ENCODE data around the gene KCNH1.

Gene KCNH1

DNA sequence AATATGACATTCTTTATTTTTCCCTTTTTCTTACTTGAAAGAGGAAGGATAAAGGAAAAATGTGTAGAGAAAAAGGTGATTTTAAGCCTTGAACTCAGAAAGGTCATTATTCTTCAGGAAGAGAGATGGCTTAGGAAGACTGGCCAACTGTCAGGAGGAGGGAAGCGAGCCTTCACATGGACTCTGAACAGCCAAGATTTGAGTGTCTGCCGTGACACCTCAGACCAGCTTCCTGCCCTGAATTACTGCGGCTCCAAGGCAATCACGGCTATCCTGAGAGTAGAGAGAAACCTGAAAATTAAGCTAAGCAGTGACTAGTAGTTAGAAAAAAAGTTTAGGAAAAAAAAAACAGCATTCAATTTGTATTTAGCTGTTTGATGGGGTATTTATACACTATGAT, 314.7 kb downstream of the KCNH1 start:
- H3K27me3 ChIP-seq (ENCODE audit: control insufficient read depth in 1 of 2, insufficient read depth in 2 of 2, low read length in 2 of 2): no peaks in the 10 kb centered on the region
- H3K9me3 ChIP-seq (ENCODE audit: low read length): no peaks in the 10 kb centered on the region
- H3K36me3 ChIP-seq (ENCODE audit: insufficient read depth, low read length): no peaks in the 10 kb centered on the region
- H3K4me3 ChIP-seq (ENCODE audit: low read depth in 1 of 2, low read length in 2 of 2): no peak overlapping the region
- no peak overlapping the region for H3K9ac ChIP-seq (ENCODE audit: low read length)
- H3K27ac ChIP-seq (ENCODE audit: low read depth, low read length): no peak overlapping the region
- H3K4me1 ChIP-seq (ENCODE audit: insufficient read depth, low read length): no peaks in the 10 kb centered on the region

DNA sequence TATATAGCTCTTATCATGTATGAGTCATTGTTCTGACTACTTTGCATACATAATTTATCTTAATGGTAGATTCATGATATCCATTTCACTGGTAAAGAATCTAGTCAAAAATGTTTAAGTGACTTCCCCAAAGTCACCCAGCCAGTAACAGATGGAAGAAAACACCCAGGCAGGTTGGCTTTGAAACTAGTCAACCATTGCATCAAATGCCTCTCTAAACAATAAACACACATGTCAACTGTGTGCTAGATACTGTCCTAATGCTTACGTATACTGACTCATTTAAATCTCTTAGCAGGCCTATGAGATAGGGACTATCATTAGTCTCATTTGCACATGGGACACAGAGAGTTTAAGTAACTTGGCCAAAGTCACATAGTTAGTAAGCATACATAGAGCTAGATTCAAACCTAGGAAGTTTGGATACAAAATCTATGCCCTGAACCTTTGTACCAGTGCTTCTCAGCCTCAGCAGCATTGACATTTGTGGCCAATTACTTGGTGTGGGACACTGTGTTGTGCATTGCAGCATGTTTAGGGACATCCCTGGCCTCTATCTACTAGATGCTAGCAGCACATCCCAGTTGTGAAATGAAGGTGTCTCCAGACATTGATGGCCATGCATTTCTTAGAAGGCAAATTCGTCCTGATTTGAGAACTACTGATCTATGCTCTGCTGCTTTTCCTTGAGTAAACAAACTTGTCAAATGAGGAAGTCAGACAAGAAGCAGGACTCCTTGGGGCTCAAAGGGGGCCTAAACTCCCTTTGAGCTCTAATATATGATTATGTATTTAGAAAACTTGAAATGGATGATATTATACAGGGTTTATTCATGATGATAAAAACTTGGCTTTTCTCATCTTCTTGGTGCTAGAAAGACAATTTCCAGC, 316.3 kb downstream of the KCNH1 start:
- Histone ChIP-seq H3K4me3 (ENCODE audit: low read depth in 1 of 2, low read length in 2 of 2) (no peak overlapping the region), H3K4me1 (ENCODE audit: insufficient read depth, low read length) (no peaks in the 10 kb centered on the region), H3K27me3 (ENCODE audit: control insufficient read depth in 1 of 2, insufficient read depth in 2 of 2, low read length in 2 of 2) (no peaks in the 10 kb centered on the region), H3K36me3 (ENCODE audit: insufficient read depth, low read length) (no peaks in the 10 kb centered on the region), H3K9ac (ENCODE audit: low read length) (no peak overlapping the region), H3K27ac (ENCODE audit: low read depth, low read length) (no peak overlapping the region), H3K9me3 (ENCODE audit: low read length) (no peaks in the 10 kb centered on the region)

GRCh38 chr1:210815641-210816550, 318.1 kb downstream of the KCNH1 start:
- Histone ChIP-seq H3K4me3 (ENCODE audit: low read depth in 1 of 2, low read length in 2 of 2) (no peak overlapping the region), H3K4me1 (ENCODE audit: insufficient read depth, low read length) (no peaks in the 10 kb centered on the region), H3K27ac (ENCODE audit: low read depth, low read length) (no peak overlapping the region), H3K9ac (ENCODE audit: low read length) (no peak overlapping the region), H3K36me3 (ENCODE audit: insufficient read depth, low read length) (no peaks in the 10 kb centered on the region), H3K9me3 (ENCODE audit: low read length) (no peaks in the 10 kb centered on the region), H3K27me3 (ENCODE audit: control insufficient read depth in 1 of 2, insufficient read depth in 2 of 2, low read length in 2 of 2) (no peaks in the 10 kb centered on the region)

- Histone ChIP-seq H3K36me3 (ENCODE audit: insufficient read depth, low read length) (no peaks in the 10 kb centered on the region), H3K9ac (ENCODE audit: low read length) (no peak overlapping the region), H3K27ac (ENCODE audit: low read depth, low read length) (no peak overlapping the region), H3K4me1 (ENCODE audit: insufficient read depth, low read length) (no peaks in the 10 kb centered on the region), H3K4me3 (ENCODE audit: low read depth in 1 of 2, low read length in 2 of 2) (no peak overlapping the region), H3K27me3 (ENCODE audit: control insufficient read depth in 1 of 2, insufficient read depth in 2 of 2, low read length in 2 of 2) (no peaks in the 10 kb centered on the region), H3K9me3 (ENCODE audit: low read length) (no peaks in the 10 kb centered on the region)
These were observed 319.4 kb downstream of the KCNH1 start for GRCh38 chr1:210814382-210815123.

DNA sequence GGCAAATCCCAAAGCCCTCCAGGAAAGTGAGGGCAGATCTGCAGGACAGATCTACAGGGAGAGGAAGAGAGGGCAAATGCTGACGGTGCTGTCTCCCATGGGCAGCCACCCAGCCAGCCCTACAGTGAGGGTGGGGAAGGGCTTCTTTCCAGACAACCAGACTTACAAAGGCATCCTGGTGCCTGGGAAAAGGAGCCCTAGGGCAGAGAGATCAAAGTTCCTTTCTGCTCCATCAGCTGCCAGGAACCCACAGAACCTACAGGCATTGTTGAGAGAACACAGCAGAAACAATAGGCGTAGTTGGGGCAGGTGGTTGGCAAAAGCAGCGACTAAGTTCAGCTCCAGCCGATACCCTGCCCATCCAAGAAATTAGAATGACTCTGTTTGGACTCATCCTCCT, 332.4 kb downstream of the KCNH1 start:
- H3K36me3 ChIP-seq (ENCODE audit: insufficient read depth, low read length): no peaks in the 10 kb centered on the region
- H3K27me3 ChIP-seq (ENCODE audit: control insufficient read depth in 1 of 2, insufficient read depth in 2 of 2, low read length in 2 of 2): no peaks in the 10 kb centered on the region
- H3K4me3 ChIP-seq (ENCODE audit: low read depth in 1 of 2, low read length in 2 of 2): no peak overlapping the region
- no peak overlapping the region for H3K27ac ChIP-seq (ENCODE audit: low read depth, low read length)
- H3K9ac ChIP-seq (ENCODE audit: low read length): no peak overlapping the region
- H3K9me3 ChIP-seq (ENCODE audit: low read length): no peaks in the 10 kb centered on the region
- no peaks in the 10 kb centered on the region for H3K4me1 ChIP-seq (ENCODE audit: insufficient read depth, low read length)

GRCh38 chr1:210800756-210801155, 333.2 kb downstream of the KCNH1 start:
- Histone ChIP-seq H3K4me3 (ENCODE audit: low read depth in 1 of 2, low read length in 2 of 2) (no peak overlapping the region), H3K27ac (ENCODE audit: low read depth, low read length) (no peak overlapping the region), H3K27me3 (ENCODE audit: control insufficient read depth in 1 of 2, insufficient read depth in 2 of 2, low read length in 2 of 2) (no peaks in the 10 kb centered on the region), H3K9me3 (ENCODE audit: low read length) (no peaks in the 10 kb centered on the region), H3K9ac (ENCODE audit: low read length) (no peak overlapping the region), H3K4me1 (ENCODE audit: insufficient read depth, low read length) (no peaks in the 10 kb centered on the region), H3K36me3 (ENCODE audit: insufficient read depth, low read length) (no peaks in the 10 kb centered on the region)

DNA sequence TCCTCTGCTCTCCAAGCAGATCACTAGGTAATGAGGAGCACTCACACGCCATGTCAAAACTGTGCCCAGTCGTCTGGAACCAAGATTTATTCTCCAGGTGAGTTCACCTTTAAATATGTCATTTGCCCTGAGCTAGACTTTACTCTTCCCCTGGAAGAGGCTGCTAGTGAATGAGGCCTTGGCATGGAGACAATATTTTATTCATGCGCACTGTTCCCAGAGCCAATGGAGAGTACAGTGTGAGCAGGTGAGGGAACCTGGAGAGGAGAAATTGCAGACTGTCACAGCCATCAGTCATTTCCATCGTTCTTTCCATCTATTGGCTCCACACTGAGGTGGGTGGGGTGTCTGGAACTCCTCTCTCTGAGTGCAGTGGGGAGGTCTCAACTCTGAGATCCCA, 333.6 kb downstream of the KCNH1 start:
- Histone ChIP-seq H3K9me3 (ENCODE audit: low read length) (no peaks in the 10 kb centered on the region), H3K9ac (ENCODE audit: low read length) (no peak overlapping the region), H3K27ac (ENCODE audit: low read depth, low read length) (no peak overlapping the region), H3K27me3 (ENCODE audit: control insufficient read depth in 1 of 2, insufficient read depth in 2 of 2, low read length in 2 of 2) (no peaks in the 10 kb centered on the region), H3K4me1 (ENCODE audit: insufficient read depth, low read length) (no peaks in the 10 kb centered on the region), H3K36me3 (ENCODE audit: insufficient read depth, low read length) (no peaks in the 10 kb centered on the region), H3K4me3 (ENCODE audit: low read depth in 1 of 2, low read length in 2 of 2) (no peak overlapping the region)

GRCh38 chr1:210797422-210797821, 336.5 kb downstream of the KCNH1 start:
- H3K9ac ChIP-seq (ENCODE audit: low read length): no peak overlapping the region
- H3K9me3 ChIP-seq (ENCODE audit: low read length): no peaks in the 10 kb centered on the region
- H3K4me1 ChIP-seq (ENCODE audit: insufficient read depth, low read length): no peaks in the 10 kb centered on the region
- no peaks in the 10 kb centered on the region for H3K27me3 ChIP-seq (ENCODE audit: control insufficient read depth in 1 of 2, insufficient read depth in 2 of 2, low read length in 2 of 2)
- no peaks in the 10 kb centered on the region for H3K36me3 ChIP-seq (ENCODE audit: insufficient read depth, low read length)
- H3K4me3 ChIP-seq (ENCODE audit: low read depth in 1 of 2, low read length in 2 of 2): no peak overlapping the region
- H3K27ac ChIP-seq (ENCODE audit: low read depth, low read length): no peak overlapping the region

DNA sequence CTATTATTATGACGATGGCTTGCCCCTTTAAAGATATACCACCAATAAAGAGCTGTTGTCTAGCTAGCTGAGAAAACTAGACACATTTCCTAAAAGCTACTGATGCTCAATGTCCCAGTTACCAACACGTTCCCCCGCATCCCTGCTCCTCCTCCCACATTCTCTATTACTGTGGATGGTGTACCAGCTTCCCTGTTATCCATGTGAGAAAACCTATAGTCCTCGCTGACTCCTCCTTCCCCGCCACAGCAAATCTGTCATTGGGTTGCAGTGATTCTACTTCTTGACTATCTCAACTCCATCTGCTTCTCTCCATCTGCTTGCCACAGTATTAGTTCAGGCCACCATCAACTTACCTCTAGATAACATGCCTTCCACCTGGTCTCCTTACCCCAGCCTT, 337.5 kb downstream of the KCNH1 start:
- H3K4me3 ChIP-seq (ENCODE audit: low read depth in 1 of 2, low read length in 2 of 2): no peak overlapping the region
- no peaks in the 10 kb centered on the region for H3K4me1 ChIP-seq (ENCODE audit: insufficient read depth, low read length)
- no peak overlapping the region for H3K27ac ChIP-seq (ENCODE audit: low read depth, low read length)
- no peaks in the 10 kb centered on the region for H3K27me3 ChIP-seq (ENCODE audit: control insufficient read depth in 1 of 2, insufficient read depth in 2 of 2, low read length in 2 of 2)
- no peaks in the 10 kb centered on the region for H3K36me3 ChIP-seq (ENCODE audit: insufficient read depth, low read length)
- no peak overlapping the region for H3K9ac ChIP-seq (ENCODE audit: low read length)
- no peaks in the 10 kb centered on the region for H3K9me3 ChIP-seq (ENCODE audit: low read length)

DNA sequence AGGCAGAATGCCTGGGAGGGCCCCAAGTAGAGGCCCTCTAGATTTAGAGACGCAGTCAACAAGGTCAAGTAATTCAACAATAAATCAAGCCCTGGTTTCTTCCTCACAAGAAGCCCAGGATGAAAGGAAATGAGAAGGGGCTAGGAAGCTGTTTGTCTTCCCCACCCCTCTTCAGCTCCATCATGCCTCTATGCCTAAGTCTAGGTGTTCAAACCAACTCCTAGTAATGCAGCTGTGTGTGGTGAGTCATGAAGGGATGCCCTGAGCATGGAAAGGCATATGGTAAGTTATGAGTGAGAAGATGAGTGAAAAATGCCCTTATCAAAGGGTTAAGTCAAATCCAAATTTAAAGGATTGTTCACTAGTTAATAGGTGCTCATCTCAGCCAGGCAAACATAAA, 339.5 kb downstream of the KCNH1 start:
- no peaks in the 10 kb centered on the region for H3K9me3 ChIP-seq (ENCODE audit: low read length)
- H3K4me1 ChIP-seq (ENCODE audit: insufficient read depth, low read length): no peaks in the 10 kb centered on the region
- no peak overlapping the region for H3K27ac ChIP-seq (ENCODE audit: low read depth, low read length)
- H3K27me3 ChIP-seq (ENCODE audit: control insufficient read depth in 1 of 2, insufficient read depth in 2 of 2, low read length in 2 of 2): no peaks in the 10 kb centered on the region
- H3K4me3 ChIP-seq (ENCODE audit: low read depth in 1 of 2, low read length in 2 of 2): no peak overlapping the region
- no peak overlapping the region for H3K9ac ChIP-seq (ENCODE audit: low read length)
- H3K36me3 ChIP-seq (ENCODE audit: insufficient read depth, low read length): no peaks in the 10 kb centered on the region
